ENCODE results near the gene CNTRL. TPM values are rescaled to one million over a fixed set of nuclear protein-coding genes. Genes with fewer than 3 reads are reported as not detected.

The CNTRL gene
- polyA plus RNA-seq, 4 donors: 1.9 to 14.4 (median 4.5) TPM

- peaks cover 2 to 14% (median 6%) of the 10 kb centered on the region in 3 donors for H3K4me1 ChIP-seq (ENCODE audit: control insufficient read depth in 3 of 3, insufficient read depth in 2 of 3, low read depth in 1 of 3, low read length in 2 of 3)
- WGBS, 3 donors: 1 to 12% (median 2%) methylated on average over 4 of the region's 4 CpGs
- peak overlapping the region; percentile 82 to 99 (median 99) for H3K4me3 ChIP-seq (ENCODE audit: low read depth in 1 of 3, low read length in 3 of 3)
- H3K27ac ChIP-seq (ENCODE audit: low read depth in 1 of 3, low read length in 2 of 3): peak overlapping the region; percentile 89 to 98 (median 96)
- H3K27me3 ChIP-seq (ENCODE audit: control insufficient read depth in 3 of 3, insufficient read depth in 3 of 3, low read length in 3 of 3): no peaks in the 10 kb centered on the region
- no peaks in the 10 kb centered on the region for H3K36me3 ChIP-seq (ENCODE audit: control insufficient read depth in 3 of 3, insufficient read depth in 2 of 3, low read depth in 1 of 3, low read length in 3 of 3)
- no peaks in the 10 kb centered on the region for H3K9me3 ChIP-seq (ENCODE audit: control insufficient read depth in 2 of 2, insufficient read depth in 1 of 2, low read depth in 1 of 2, low read length in 1 of 2)
- FAIRE-seq (no peak), DNase-seq (peak; percentile 61 to 69)
These were observed 125.6 kb downstream of the CNTRL start for GRCh38 chr9:121200356-121200755.

- 1% methylated on average over 47 to 81 of the region's 81 CpGs for WGBS, 3 donors
- Histone ChIP-seq H3K9me3 (ENCODE audit: control insufficient read depth in 2 of 2, insufficient read depth in 1 of 2, low read depth in 1 of 2, low read length in 1 of 2) (no peaks in the 10 kb centered on the region), H3K4me1 (ENCODE audit: control insufficient read depth in 3 of 3, insufficient read depth in 2 of 3, low read depth in 1 of 3, low read length in 2 of 3) (peaks cover 2 to 14% (median 6%) of the 10 kb centered on the region in 3 donors), H3K36me3 (ENCODE audit: control insufficient read depth in 3 of 3, insufficient read depth in 2 of 3, low read depth in 1 of 3, low read length in 3 of 3) (no peaks in the 10 kb centered on the region), H3K27me3 (ENCODE audit: control insufficient read depth in 3 of 3, insufficient read depth in 3 of 3, low read length in 3 of 3) (no peaks in the 10 kb centered on the region), H3K4me3 (ENCODE audit: low read depth in 1 of 3, low read length in 3 of 3) (peak overlapping the region; percentile 82 to 99 (median 99)), H3K27ac (ENCODE audit: low read depth in 1 of 3, low read length in 2 of 3) (peak overlapping the region; percentile 89 to 98 (median 96))
- FAIRE-seq: no peak
- DNase-seq: peak; percentile 49 to 69
These were observed 126.4 kb downstream of the CNTRL start for GRCh38 chr9:121201045-121201737.

- no peak for FAIRE-seq
- peaks cover 2 to 11% (median 3%) of the 10 kb centered on the region in 3 donors for H3K4me1 ChIP-seq (ENCODE audit: control insufficient read depth in 3 of 3, insufficient read depth in 2 of 3, low read depth in 1 of 3, low read length in 2 of 3)
These were observed 127.2 kb downstream of the CNTRL start, which contains the start of gene RAB14 for GRCh38 chr9:121201738-121202533. Gene RAB14 (minus strand): TSS chr9:121201869. CDS start chr9:121193412, 8,457 bp downstream.

GRCh38 chr9:121204121-121204520 lies 129.4 kb downstream of the CNTRL start:
- FAIRE-seq: no peak
- Histone ChIP-seq H3K27ac (ENCODE audit: low read depth in 1 of 3, low read length in 2 of 3) (no peak overlapping the region), H3K9me3 (ENCODE audit: control insufficient read depth in 2 of 2, insufficient read depth in 1 of 2, low read depth in 1 of 2, low read length in 1 of 2) (no peaks in the 10 kb centered on the region), H3K4me3 (ENCODE audit: low read depth in 1 of 3, low read length in 3 of 3) (no peak overlapping the region), H3K27me3 (ENCODE audit: control insufficient read depth in 3 of 3, insufficient read depth in 3 of 3, low read length in 3 of 3) (no peaks in the 10 kb centered on the region), H3K4me1 (ENCODE audit: control insufficient read depth in 3 of 3, insufficient read depth in 2 of 3, low read depth in 1 of 3, low read length in 2 of 3) (peaks cover 0 to 6% (median 2%) of the 10 kb centered on the region in 3 donors), H3K36me3 (ENCODE audit: control insufficient read depth in 3 of 3, insufficient read depth in 2 of 3, low read depth in 1 of 3, low read length in 3 of 3) (no peaks in the 10 kb centered on the region)
- no peak for DNase-seq
- WGBS, 3 donors: 56 to 67% (median 63%) methylated on average over 2 of the region's 2 CpGs

More at GRCh38 chr9:121201738-121202533, 127.2 kb downstream of the CNTRL start, which contains the start of gene RAB14:
- 1 to 2% (median 2%) methylated on average over 47 to 55 of the region's 55 CpGs for WGBS, 3 donors
- Histone ChIP-seq H3K4me3 (ENCODE audit: low read depth in 1 of 3, low read length in 3 of 3) (peak within 1 kb of the TSS; percentile 82 to 99 (median 99)), H3K27me3 (ENCODE audit: control insufficient read depth in 3 of 3, insufficient read depth in 3 of 3, low read length in 3 of 3) (no peaks in the 10 kb centered on the region), H3K27ac (ENCODE audit: low read depth in 1 of 3, low read length in 2 of 3) (peak within 1 kb of the TSS; percentile 89 to 98 (median 96)), H3K36me3 (ENCODE audit: control insufficient read depth in 3 of 3, insufficient read depth in 2 of 3, low read depth in 1 of 3, low read length in 3 of 3) (no peaks in the 10 kb centered on the region), H3K9me3 (ENCODE audit: control insufficient read depth in 2 of 2, insufficient read depth in 1 of 2, low read depth in 1 of 2, low read length in 1 of 2) (no peaks in the 10 kb centered on the region)
- peak; percentile 99 to 100 for DNase-seq

GRCh38 chr9:121204611-121205010 lies 129.9 kb downstream of the CNTRL start:
- DNase-seq: no peak
- no peak overlapping the region for H3K4me3 ChIP-seq (ENCODE audit: low read depth in 1 of 3, low read length in 3 of 3)

GRCh38 chr9:121206516-121207370 lies 132.0 kb downstream of the CNTRL start:
- Histone ChIP-seq H3K27me3 (ENCODE audit: control insufficient read depth in 3 of 3, insufficient read depth in 3 of 3, low read length in 3 of 3) (no peaks in the 10 kb centered on the region), H3K27ac (ENCODE audit: low read depth in 1 of 3, low read length in 2 of 3) (no peak overlapping the region), H3K36me3 (ENCODE audit: control insufficient read depth in 3 of 3, insufficient read depth in 2 of 3, low read depth in 1 of 3, low read length in 3 of 3) (no peaks in the 10 kb centered on the region), H3K9me3 (ENCODE audit: control insufficient read depth in 2 of 2, insufficient read depth in 1 of 2, low read depth in 1 of 2, low read length in 1 of 2) (no peaks in the 10 kb centered on the region), H3K4me3 (ENCODE audit: low read depth in 1 of 3, low read length in 3 of 3) (no peak overlapping the region), H3K4me1 (ENCODE audit: control insufficient read depth in 3 of 3, insufficient read depth in 2 of 3, low read depth in 1 of 3, low read length in 2 of 3) (peaks cover 0 to 2% (median 0%) of the 10 kb centered on the region in 3 donors)
- FAIRE-seq (no peak), DNase-seq (no peak)
- WGBS, 3 donors: 66 to 76% (median 75%) methylated on average over 8 of the region's 8 CpGs

More at GRCh38 chr9:121204611-121205010, 129.9 kb downstream of the CNTRL start:
- H3K9me3 ChIP-seq (ENCODE audit: control insufficient read depth in 2 of 2, insufficient read depth in 1 of 2, low read depth in 1 of 2, low read length in 1 of 2): no peaks in the 10 kb centered on the region
- peaks cover 0 to 6% (median 2%) of the 10 kb centered on the region in 3 donors for H3K4me1 ChIP-seq (ENCODE audit: control insufficient read depth in 3 of 3, insufficient read depth in 2 of 3, low read depth in 1 of 3, low read length in 2 of 3)
- FAIRE-seq: no peak
- H3K36me3 ChIP-seq (ENCODE audit: control insufficient read depth in 3 of 3, insufficient read depth in 2 of 3, low read depth in 1 of 3, low read length in 3 of 3): no peaks in the 10 kb centered on the region
- H3K27me3 ChIP-seq (ENCODE audit: control insufficient read depth in 3 of 3, insufficient read depth in 3 of 3, low read length in 3 of 3): no peaks in the 10 kb centered on the region
- no peak overlapping the region for H3K27ac ChIP-seq (ENCODE audit: low read depth in 1 of 3, low read length in 2 of 3)

GRCh38 chr9:121207371-121207940 lies 132.7 kb downstream of the CNTRL start:
- Histone ChIP-seq H3K27me3 (ENCODE audit: control insufficient read depth in 3 of 3, insufficient read depth in 3 of 3, low read length in 3 of 3) (no peaks in the 10 kb centered on the region), H3K9me3 (ENCODE audit: control insufficient read depth in 2 of 2, insufficient read depth in 1 of 2, low read depth in 1 of 2, low read length in 1 of 2) (no peaks in the 10 kb centered on the region), H3K27ac (ENCODE audit: low read depth in 1 of 3, low read length in 2 of 3) (no peak overlapping the region), H3K4me1 (ENCODE audit: control insufficient read depth in 3 of 3, insufficient read depth in 2 of 3, low read depth in 1 of 3, low read length in 2 of 3) (peaks cover 0 to under 1% (median 0%) of the 10 kb centered on the region in 3 donors), H3K4me3 (ENCODE audit: low read depth in 1 of 3, low read length in 3 of 3) (no peak overlapping the region), H3K36me3 (ENCODE audit: control insufficient read depth in 3 of 3, insufficient read depth in 2 of 3, low read depth in 1 of 3, low read length in 3 of 3) (no peaks in the 10 kb centered on the region)
- 71 to 90% (median 77%) methylated on average over 2 of the region's 2 CpGs for WGBS, 3 donors
- no peak for FAIRE-seq
- no peak for DNase-seq

All from small intestine (tissue), 7 donors.